Stimulated activated CD4-positive, alpha-beta T cell treated with anti-CD3 and anti-CD28 coated beads, Interleukin-12 subunit alpha, Interleukin-12 subunit beta, amount 100 ng/mL, for 4 hours (primary cell): ENCODE data around the gene INTS3.
"Not testable (repeated sequence)": the region's sequence is repeated elsewhere in the genome, so short reads cannot be mapped to it uniquely, and the experiment has no call there.

Experiments
- DNase-seq: peaks from one replicate; pipeline ENCODE4 v3.0.0-alpha.2; 2020

The INTS3 gene

GRCh38 chr1:153763365-153764225, 35.7 kb downstream of the INTS3 start:
- DNase-seq: no peak

GRCh38 chr1:153764310-153764709, 36.5 kb downstream of the INTS3 start:
- DNase-seq: no peak

- not testable (repeated sequence) for DNase-seq
Measured at GRCh38 chr1:153766663-153767062, 38.8 kb downstream of the INTS3 start.

- DNase-seq: no peak
Measured at GRCh38 chr1:153767519-153767918, 39.7 kb downstream of the INTS3 start.

GRCh38 chr1:153768316-153769181, 40.7 kb downstream of the INTS3 start:
- no peak for DNase-seq

- no peak for DNase-seq
Measured at GRCh38 chr1:153769221-153769620, 41.4 kb downstream of the INTS3 start.

- no peak for DNase-seq
Measured at GRCh38 chr1:153770797-153771196, 42.9 kb downstream of the INTS3 start.

GRCh38 chr1:153771261-153771660, 43.4 kb downstream of the INTS3 start:
- no peak for DNase-seq

GRCh38 chr1:153771841-153772593, 44.2 kb downstream of the INTS3 start:
- no peak for DNase-seq

GRCh38 chr1:153773096-153773921, 45.5 kb downstream of the INTS3 start:
- DNase-seq: no peak

- DNase-seq: no peak
Measured at GRCh38 chr1:153774026-153774595, 46.3 kb downstream of the INTS3 start.

GRCh38 chr1:153774780-153775457, 47.1 kb downstream of the INTS3 start, which contains the start of gene SLC27A3:
Gene SLC27A3, plus strand, starts transcription at chr1:153775407. Its CDS starts 91 bp downstream, at chr1:153775498.
- DNase-seq: peak; percentile 25

- peak; percentile 56 for DNase-seq
Measured at GRCh38 chr1:153775458-153776327, 47.8 kb downstream of the INTS3 start.

- no peak for DNase-seq
Measured at GRCh38 chr1:153776352-153776751, 48.5 kb downstream of the INTS3 start.

- DNase-seq: no peak
Measured at GRCh38 chr1:153776845-153777370, 49.1 kb downstream of the INTS3 start.

GRCh38 chr1:153777648-153778047, 49.8 kb downstream of the INTS3 start:
- no peak for DNase-seq

- DNase-seq: no peak
Measured at GRCh38 chr1:153778051-153778823, 50.4 kb downstream of the INTS3 start.

- DNase-seq: no peak
Measured at GRCh38 chr1:153778824-153779519, 51.1 kb downstream of the INTS3 start.
